Psoas muscle (tissue), 8 donors: Measurements from ENCODE around the gene GPR132. TPM values are rescaled to one million over a fixed set of nuclear protein-coding genes. Genes with fewer than 3 reads are reported as not detected.
A peak's percentile ranks its signal among the peaks of the same experiment; 100 is the strongest.

ENCODE experiments used
- ATAC-seq, 4 donors: fragments of 200-7000 bp; cut with Tn5 transposase; one replicate each; pipeline ENCODE4 v1.9.1; 2020; ENCODE audit warnings: moderate library complexity in 3 of 4, mild to moderate bottlenecking in 2 of 4
- DNase-seq, 2 donors: peaks; one replicate each; pipeline ENCODE4 v3.0.0-alpha.2; 2020
- H3K27ac ChIP-seq: fragments of 200-600 bp; one replicate; pipeline ENCODE4 v1.8.0; 2022
- H3K27me3 ChIP-seq, 3 donors: fragments of 200-600 bp in 1 of 3; one replicate each; pipeline versions ENCODE4 v1.6.1 to v1.8.0; 2013 to 2022; ENCODE audit warnings: low read length in 2 of 3, mild to moderate bottlenecking in 2 of 3, moderate library complexity in 1 of 3; ENCODE audit not compliant: insufficient read depth in 3 of 3
- H3K36me3 ChIP-seq, 2 donors: fragments of 200-600 bp in 1 of 2; one replicate each; pipeline versions ENCODE4 v1.6.1 to v1.8.0; 2013 to 2022; ENCODE audit warnings: low read depth in 1 of 2, mild to moderate bottlenecking in 1 of 2, moderate library complexity in 1 of 2; ENCODE audit not compliant: insufficient read depth in 1 of 2
- H3K4me1 ChIP-seq: fragments of 200-600 bp; one replicate; pipeline ENCODE4 v1.8.0; 2022
- H3K4me3 ChIP-seq: fragments of 200-600 bp; one replicate; pipeline ENCODE4 v1.8.0; 2022; ENCODE audit warnings: mild to moderate bottlenecking
- H3K9me3 ChIP-seq: fragments of 200-600 bp; one replicate; pipeline ENCODE4 v1.8.0; 2022
- WGBS, 3 donors: extraction: QIAGEN DNeasy Blood & Tissue Kit; methylation state at CpG; one replicate each; pipeline versions ENCODE4 v1.1.6 to v1.1.7; 2013; 5-methylcytosine and 5-hydroxymethylcytosine counted together
- intact Hi-C, 2 donors: fragments of 100-400 bp; cut with DNase I; formaldehyde crosslinking; loops; one replicate each; pipeline versions ENCODE4 v1.11.0 to v1.14.2; 2022
- polyA plus RNA-seq, 3 donors: library from polyadenylated mRNA; stranded (reverse); fragments of 200-250 nt; gene quantifications; one replicate each; pipeline ENCODE4 v1.2.3, GENCODE V29; 2013
- total RNA-seq, 4 donors: library from RNA; stranded (reverse); fragmentation: NEBNext Ultra II Directional in 2 of 4; extraction: Animal tissue kit (Norgen Biotek cat#: 25700) in 2 of 4; gene quantifications; one replicate each; pipeline versions ENCODE4 v1.2.1 to v1.2.4, GENCODE V29; 2021 to 2023
- TF ChIP-seq, protein P1 (sequence below): fragments of 200-600 bp; IDR thresholded peaks from one replicate; pipeline ENCODE4 v1.8.0; 2022; ENCODE audit warnings: antibody characterized with exemption
- donor health status: healthy with polysubstance abuse.
- donor health status: DM: no; HTN: no; CAD: no; lungs with moderate emphysema.
- donor health status: Bipolar disorder and iron deficiency.
- donor health status: healthy.
- donor health status: DM: yes; HTN: yes; CAD: no.
- donor health status: DM: no; HTN: no; CAD: no.
- donor health status: DM: no; HTN: no; CAD: no.
- donor health status: DM: yes; HTN: yes; CAD: no.

The GPR132 gene
- total and polyA plus RNA-seq, 7 donors: 0.08 to 0.60 (median 0.34) TPM

DNA sequence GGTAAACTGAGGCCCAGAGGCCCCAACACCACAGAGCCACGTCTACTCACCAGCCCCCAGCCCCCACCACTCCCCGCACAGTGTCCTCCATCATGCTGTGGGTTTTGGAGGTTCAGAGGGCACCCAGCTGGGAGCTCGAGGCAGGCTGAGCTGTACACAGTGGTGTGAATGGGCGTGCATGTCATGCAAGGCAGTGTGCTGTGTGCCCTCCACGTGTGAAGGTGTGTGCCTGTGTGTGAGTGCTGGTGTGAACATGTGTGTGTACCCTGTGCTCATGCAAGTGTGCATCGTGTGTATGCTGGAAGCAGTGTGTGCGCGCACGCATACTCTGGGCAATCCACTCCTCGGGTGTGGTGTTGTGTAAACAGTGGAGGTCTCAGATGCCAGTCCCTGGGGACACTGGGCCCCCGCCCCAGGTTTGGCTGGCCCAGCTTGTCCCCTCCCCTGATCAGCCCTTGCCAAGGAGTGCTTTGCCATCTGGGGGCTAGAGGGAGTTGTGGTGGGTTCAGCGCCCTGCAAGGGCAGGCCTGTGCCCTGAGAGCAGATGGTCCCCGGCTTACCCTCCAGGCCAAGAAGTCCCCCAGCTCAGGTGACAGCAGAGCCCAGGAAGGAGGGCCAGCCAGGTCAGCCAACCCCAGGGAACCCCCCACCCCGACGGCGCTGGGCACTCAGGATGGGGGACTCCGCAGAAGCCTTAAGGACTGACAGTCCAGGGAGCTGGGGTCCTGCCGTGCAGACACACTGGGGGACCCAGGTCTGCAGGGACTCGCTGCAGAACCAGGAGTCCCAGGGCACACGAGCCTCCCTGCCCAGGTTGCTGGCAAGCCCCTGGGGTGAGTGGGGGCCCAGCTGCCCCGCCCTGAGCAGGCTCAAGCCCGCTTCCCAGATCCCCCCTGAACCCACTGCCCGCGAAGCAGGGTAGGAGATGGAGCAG lies 23.8 kb upstream of the GPR132 start:
- Histone ChIP-seq H3K9me3 (no peaks in the 10 kb centered on the region), H3K4me3 (no peak overlapping the region), H3K27me3 (peaks cover 0 to 48% (median 13%) of the 10 kb centered on the region in 3 donors), H3K36me3 (no peaks in the 10 kb centered on the region), H3K4me1 (peaks cover 2% of the 10 kb centered on the region), H3K27ac (no peak overlapping the region)
- ATAC-seq: no peak
- 88 to 89% (median 88%) methylated on average over 21 to 24 of the region's 24 CpGs for WGBS, 3 donors
- intact Hi-C loops: loop anchor here (5.0 kb wide), 2 partner anchors 178 to 268 kb away; no protein-coding TSS in a partner anchor
- DNase-seq: no peak
- TF ChIP-seq, protein P1, sequence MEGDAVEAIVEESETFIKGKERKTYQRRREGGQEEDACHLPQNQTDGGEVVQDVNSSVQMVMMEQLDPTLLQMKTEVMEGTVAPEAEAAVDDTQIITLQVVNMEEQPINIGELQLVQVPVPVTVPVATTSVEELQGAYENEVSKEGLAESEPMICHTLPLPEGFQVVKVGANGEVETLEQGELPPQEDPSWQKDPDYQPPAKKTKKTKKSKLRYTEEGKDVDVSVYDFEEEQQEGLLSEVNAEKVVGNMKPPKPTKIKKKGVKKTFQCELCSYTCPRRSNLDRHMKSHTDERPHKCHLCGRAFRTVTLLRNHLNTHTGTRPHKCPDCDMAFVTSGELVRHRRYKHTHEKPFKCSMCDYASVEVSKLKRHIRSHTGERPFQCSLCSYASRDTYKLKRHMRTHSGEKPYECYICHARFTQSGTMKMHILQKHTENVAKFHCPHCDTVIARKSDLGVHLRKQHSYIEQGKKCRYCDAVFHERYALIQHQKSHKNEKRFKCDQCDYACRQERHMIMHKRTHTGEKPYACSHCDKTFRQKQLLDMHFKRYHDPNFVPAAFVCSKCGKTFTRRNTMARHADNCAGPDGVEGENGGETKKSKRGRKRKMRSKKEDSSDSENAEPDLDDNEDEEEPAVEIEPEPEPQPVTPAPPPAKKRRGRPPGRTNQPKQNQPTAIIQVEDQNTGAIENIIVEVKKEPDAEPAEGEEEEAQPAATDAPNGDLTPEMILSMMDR: no peak

DNA sequence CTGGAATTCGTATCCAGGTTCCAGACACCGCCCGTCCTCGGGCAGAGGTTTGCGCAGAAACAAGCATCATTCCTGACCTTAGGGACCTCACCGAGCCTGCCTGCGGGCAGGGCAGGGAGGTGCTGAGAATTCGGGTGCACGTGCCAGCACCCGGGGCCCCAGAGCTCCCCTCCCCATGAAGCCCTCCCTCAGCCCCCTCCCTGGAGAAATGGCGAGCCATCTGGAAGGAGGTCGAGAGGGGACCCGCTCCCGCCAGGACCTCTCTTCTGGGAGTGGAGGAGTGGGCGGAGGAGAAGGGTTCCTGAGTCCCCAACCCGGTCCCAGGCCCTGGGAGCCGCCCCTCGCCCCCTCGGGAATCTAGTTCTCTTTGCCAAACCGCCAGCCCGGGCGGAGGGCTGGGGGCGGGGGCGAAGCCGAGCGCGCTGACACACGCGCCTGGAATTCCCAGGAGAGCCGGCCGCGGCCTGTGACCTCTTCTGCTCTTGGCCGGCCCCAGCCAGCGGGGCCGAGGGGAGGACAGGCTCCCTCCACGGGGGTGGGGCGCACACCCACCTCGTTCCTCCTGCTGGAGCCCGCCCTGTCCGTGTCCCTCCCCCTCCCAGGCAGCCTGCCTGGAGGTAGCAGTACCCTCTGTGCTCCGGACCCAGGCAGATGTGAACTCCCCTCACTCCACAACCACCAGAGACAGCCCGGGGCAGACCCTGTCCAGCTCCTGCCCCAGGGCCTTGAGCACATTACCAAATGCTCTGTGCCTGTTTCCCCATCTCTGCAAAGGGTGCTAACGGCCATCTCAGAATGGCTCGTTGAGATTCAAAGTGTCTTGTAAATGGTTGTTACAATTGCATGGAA lies 23.0 kb upstream of the GPR132 start:
- ATAC-seq (peak in 1 of 4 donors; percentile 6), DNase-seq (peak in 1 of 2 donors; percentile 70)
- H3K4me1 ChIP-seq: peaks cover 2% of the 10 kb centered on the region
- peaks cover 0 to 41% (median 9%) of the 10 kb centered on the region in 3 donors for H3K27me3 ChIP-seq
- peak overlapping the region; percentile 57 for H3K4me3 ChIP-seq
- no peaks in the 10 kb centered on the region for H3K9me3 ChIP-seq
- WGBS, 3 donors: 19 to 36% (median 22%) methylated on average over 28 to 44 of the region's 44 CpGs
- intact Hi-C loops: loop anchor here (5.0 kb wide), 2 partner anchors 179 to 269 kb away; no protein-coding TSS in a partner anchor
- H3K27ac ChIP-seq: no peak overlapping the region
- no peaks in the 10 kb centered on the region for H3K36me3 ChIP-seq
- TF ChIP-seq, protein P1: no peak

DNA sequence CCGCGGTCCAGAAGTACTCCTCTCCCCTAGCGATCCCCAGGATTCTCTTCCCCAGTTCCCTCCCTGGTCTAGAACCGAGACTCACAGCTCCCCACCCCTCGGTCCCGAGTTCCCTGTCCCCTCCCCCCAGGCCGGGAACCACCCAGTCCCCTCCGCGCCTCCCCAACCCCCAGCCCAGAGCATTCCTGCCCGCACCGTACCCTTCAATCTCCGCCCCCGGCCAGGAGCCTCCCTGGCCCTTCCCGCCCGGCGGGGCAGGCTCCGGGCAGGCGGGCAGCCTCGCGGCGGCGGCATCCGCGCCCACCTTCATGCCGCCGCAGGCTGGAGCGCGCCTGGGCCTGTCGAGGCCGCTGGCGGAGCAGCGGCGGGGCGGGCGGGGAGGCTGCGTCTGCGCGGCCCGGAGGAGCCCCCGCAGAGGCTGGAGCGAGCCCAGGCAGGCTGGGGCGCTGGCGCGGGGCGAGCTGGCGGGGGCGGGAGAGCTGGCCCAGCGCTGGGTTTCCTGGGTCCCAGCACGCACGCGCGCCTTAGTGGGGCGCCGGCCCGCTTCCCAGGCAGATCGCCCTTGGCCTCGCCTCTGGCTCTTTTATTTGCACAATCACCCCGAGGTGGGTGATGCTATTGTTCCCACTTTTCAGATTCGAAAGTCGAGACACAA lies 22.2 kb upstream of the GPR132 start:
- DNase-seq: no peak
- ATAC-seq: peak in 1 of 4 donors; percentile 7
- H3K4me3 ChIP-seq: peak overlapping the region; percentile 57
- 3 to 6% (median 4%) methylated on average over 26 to 60 of the region's 60 CpGs for WGBS, 3 donors
- H3K9me3 ChIP-seq: no peaks in the 10 kb centered on the region
- H3K4me1 ChIP-seq: no peaks in the 10 kb centered on the region
- H3K36me3 ChIP-seq: no peaks in the 10 kb centered on the region
- TF ChIP-seq, protein P1: no peak
- no peak overlapping the region for H3K27ac ChIP-seq
- H3K27me3 ChIP-seq: peaks cover 0 to 35% (median 9%) of the 10 kb centered on the region in 3 donors
- intact Hi-C loops: loop anchor here (5.0 kb wide), 2 partner anchors 180 to 270 kb away; no protein-coding TSS in a partner anchor

DNA sequence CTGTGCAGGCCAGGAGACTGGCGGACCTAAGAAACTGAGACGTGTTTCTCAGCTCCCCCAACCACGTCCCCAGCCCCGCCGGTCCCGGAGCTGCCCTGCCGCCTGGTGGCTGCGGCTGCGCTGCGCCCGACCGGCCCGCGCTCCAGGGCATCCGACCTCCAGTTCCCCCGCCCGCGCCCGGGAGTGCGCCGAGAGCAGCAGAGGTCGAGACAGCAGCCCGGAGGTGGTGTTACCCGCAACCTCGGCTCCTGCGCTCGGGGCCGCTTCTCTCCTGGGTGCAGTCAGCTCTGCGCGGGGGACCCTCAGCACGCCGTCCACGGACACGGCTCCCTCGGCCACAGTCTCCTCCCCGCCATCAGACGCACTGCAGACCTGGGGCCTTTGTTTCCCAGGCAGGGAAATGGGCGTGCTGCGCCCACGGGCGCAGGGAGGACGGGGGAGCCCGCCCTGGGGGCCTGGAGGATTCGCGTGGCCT lies 21.6 kb upstream of the GPR132 start:
- no peaks in the 10 kb centered on the region for H3K36me3 ChIP-seq
- TF ChIP-seq, protein P1: peak; percentile 70
- WGBS, 3 donors: 1 to 2% (median 1%) methylated on average over 37 to 45 of the region's 45 CpGs
- H3K27ac ChIP-seq: no peak overlapping the region
- peak; percentile 80 to 83 for DNase-seq
- H3K27me3 ChIP-seq: peaks cover 0 to 35% (median 9%) of the 10 kb centered on the region in 3 donors
- intact Hi-C loops: loop anchor here (5.0 kb wide), 2 partner anchors 180 to 270 kb away; no protein-coding TSS in a partner anchor
- ATAC-seq: peak; percentile 57 to 68 (median 60)
- no peaks in the 10 kb centered on the region for H3K4me1 ChIP-seq
- H3K4me3 ChIP-seq: peak overlapping the region; percentile 57
- no peaks in the 10 kb centered on the region for H3K9me3 ChIP-seq
